Stimulated activated CD4-positive, alpha-beta T cell treated with anti-CD3 and anti-CD28 coated beads, Interleukin-4, amount 100 ng/mL, for 4 hours (primary cell): Measurements from ENCODE around the gene GIGYF2.
"Not testable (repeated sequence)": the region's sequence is repeated elsewhere in the genome, so short reads cannot be mapped to it uniquely, and the experiment has no call there.

Experiments
- DNase-seq, 2 experiments: peaks; one replicate each; pipeline ENCODE4 v3.0.0-alpha.2; 2020

The GIGYF2 gene

GRCh38 chr2:232697059-232697806 lies at the start of gene GIGYF2:
Gene GIGYF2, plus strand, starts transcription at chr2:232697331. Its CDS starts 37,867 bp downstream, at chr2:232735198.
- DNase-seq, result peak; percentile 89 to 97

- DNase-seq, result no peak
Measured at GRCh38 chr2:232649033-232649432, 48.1 kb upstream of the GIGYF2 start.

- DNase-seq, result no peak
Measured at GRCh38 chr2:232652505-232652851, 44.7 kb upstream of the GIGYF2 start.

- DNase-seq, result no peak
Measured at GRCh38 chr2:232653441-232653840, 43.7 kb upstream of the GIGYF2 start.

GRCh38 chr2:232655392-232655791 lies 41.7 kb upstream of the GIGYF2 start:
- DNase-seq, result no peak

- DNase-seq, result no peak
Measured at GRCh38 chr2:232658217-232658785, 38.8 kb upstream of the GIGYF2 start.

GRCh38 chr2:232659359-232659758 lies 37.8 kb upstream of the GIGYF2 start:
- DNase-seq, result no peak

GRCh38 chr2:232662486-232663260 lies 34.5 kb upstream of the GIGYF2 start:
- no peak for DNase-seq

- no peak for DNase-seq
Measured at GRCh38 chr2:232666051-232666805, 30.9 kb upstream of the GIGYF2 start.

- no peak for DNase-seq
Measured at GRCh38 chr2:232667989-232668583, 29.0 kb upstream of the GIGYF2 start.

- no peak for DNase-seq
Measured at GRCh38 chr2:232668805-232669444, 28.2 kb upstream of the GIGYF2 start.

- no peak for DNase-seq
Measured at GRCh38 chr2:232672588-232672987, 24.5 kb upstream of the GIGYF2 start.

- no peak for DNase-seq
Measured at GRCh38 chr2:232674491-232674890, 22.6 kb upstream of the GIGYF2 start.

GRCh38 chr2:232675381-232675780 lies 21.8 kb upstream of the GIGYF2 start:
- no peak for DNase-seq

- no peak for DNase-seq
Measured at GRCh38 chr2:232680006-232680405, 17.1 kb upstream of the GIGYF2 start.

- no peak for DNase-seq
Measured at GRCh38 chr2:232681527-232681926, 15.6 kb upstream of the GIGYF2 start.

- no peak for DNase-seq
Measured at GRCh38 chr2:232683368-232683767, 13.8 kb upstream of the GIGYF2 start.

- DNase-seq, result not testable (repeated sequence)
Measured at GRCh38 chr2:232685391-232685790, 11.7 kb upstream of the GIGYF2 start.

- DNase-seq, result no peak
Measured at GRCh38 chr2:232687382-232688160, 9.6 kb upstream of the GIGYF2 start.

GRCh38 chr2:232688201-232688600 lies 8.9 kb upstream of the GIGYF2 start:
- DNase-seq, result no peak

GRCh38 chr2:232689152-232689910 lies 7.8 kb upstream of the GIGYF2 start:
- no peak for DNase-seq
